K562 (cell line): ENCODE measurements around the gene CXCL6. TPM values are rescaled to one million over a fixed set of nuclear protein-coding genes. Genes with fewer than 3 reads are reported as not detected.

Source experiments
- DPF2 ChIP-seq: fragments of 450-650 bp; IDR thresholded peaks from 2 replicates; pipeline ENCODE4 v1.6.1; 2016
- FUS ChIP-seq: fragments of 200-400 bp; formaldehyde crosslinking; optimal IDR thresholded peaks from 2 replicates; pipeline ENCODE3; 2017; ENCODE audit warnings: low read depth, low read length
- GMEB1 ChIP-seq: fragments of 250-450 bp; sonication (Bioruptor Pico); IDR thresholded peaks from 2 replicates; pipeline ENCODE4 v1.4.0; 2020; ENCODE audit warnings: mild to moderate bottlenecking
- HDAC1 ChIP-seq, 2 experiments: fragments of 450-650 bp; IDR thresholded peaks; 2 replicates each; pipeline ENCODE4 v1.6.1; 2016 to 2017; ENCODE audit warnings: inconsistent platforms in 1 of 2, mild to moderate bottlenecking in 1 of 2, moderate library complexity in 1 of 2
- HNRNPH1 ChIP-seq: fragments of 200-400 bp; formaldehyde crosslinking; optimal IDR thresholded peaks from 2 replicates; pipeline ENCODE3; 2017; ENCODE audit warnings: low read depth, mild to moderate bottlenecking, low read length, moderate library complexity
- JUND ChIP-seq, 2 experiments: IDR thresholded peaks; 2 replicates in 1 of 2; 3 replicates in 1 of 2; pipeline ENCODE4 v1.6.1; 2011; ENCODE audit warnings: borderline replicate concordance in 2 of 2, low read depth in 2 of 2, low read length in 2 of 2, improper control_type of control experiment in 1 of 2, missing biosample characterization in 1 of 2, missing genetic modification characterization in 1 of 2, missing genetic modification reagents in 1 of 2
- KHSRP ChIP-seq: fragments of 450-650 bp; IDR thresholded peaks from 2 replicates; pipeline ENCODE4 v1.6.1; 2017
- KLF1 ChIP-seq: fragments of 450-650 bp; IDR thresholded peaks from 2 replicates; pipeline ENCODE4 v1.6.1; 2016; ENCODE audit warnings: missing genetic modification characterization, missing compliant biosample characterization
- MTA3 ChIP-seq: fragments of 450-650 bp; formaldehyde crosslinking; IDR thresholded peaks from 2 replicates; pipeline ENCODE4 v1.6.1; 2017; ENCODE audit warnings: mild to moderate bottlenecking, borderline replicate concordance
- NFIX ChIP-seq: fragments of 250-450 bp; sonication (Bioruptor Pico); IDR thresholded peaks from 2 replicates; pipeline ENCODE4 v1.4.0; 2020; ENCODE audit warnings: low read depth, mild to moderate bottlenecking, moderate library complexity
- NR4A1 ChIP-seq, 2 experiments: fragments of 250-450 bp in 1 of 2; fragments of 450-650 bp in 1 of 2; sonication (Bioruptor Pico) in 1 of 2; IDR thresholded peaks; 2 replicates each; pipeline versions ENCODE4 v1.4.0 to v1.6.1; 2016 to 2020; ENCODE audit warnings: mild to moderate bottlenecking in 2 of 2, missing compliant biosample characterization in 1 of 2, missing genetic modification characterization in 1 of 2, moderate library complexity in 1 of 2
- POU5F1 ChIP-seq: fragments of 150-350 bp; IDR thresholded peaks from 2 replicates; pipeline ENCODE4 v1.6.1; 2014; ENCODE audit warnings: borderline replicate concordance, low read length, low read depth, mild to moderate bottlenecking; ENCODE audit not compliant: partially characterized antibody
- SFPQ ChIP-seq: fragments of 200-400 bp; formaldehyde crosslinking; IDR thresholded peaks from 2 replicates; pipeline ENCODE4 v1.6.1; 2017; ENCODE audit warnings: mild to moderate bottlenecking, low read depth, low read length, moderate library complexity
- SP2 ChIP-seq: IDR thresholded peaks from 2 replicates; pipeline ENCODE4 v1.6.1; 2011; ENCODE audit warnings: mild to moderate bottlenecking, low read depth, low read length, moderate library complexity; ENCODE audit not compliant: poor library complexity, severe bottlenecking; ENCODE audit errors: extremely low read depth
- ZNF121 ChIP-seq: sonication (generic); formaldehyde crosslinking; conservative IDR thresholded peaks from 2 replicates; pipeline ENCODE4 v1.8.0; 2022; ENCODE audit warnings: missing genetic modification reagents
- ZNF174 ChIP-seq: fragments of 250-450 bp; sonication (Bioruptor Pico); IDR thresholded peaks from 2 replicates; pipeline ENCODE4 v1.4.0; 2020; ENCODE audit warnings: mild to moderate bottlenecking
- ZNF263 ChIP-seq: sonication (generic); formaldehyde crosslinking; IDR thresholded peaks from 2 replicates; pipeline ENCODE4 v1.8.0; 2022; ENCODE audit warnings: mild to moderate bottlenecking, missing genetic modification reagents, borderline replicate concordance
- ZNF695 ChIP-seq: fragments of 450-650 bp; formaldehyde crosslinking; IDR thresholded peaks from 2 replicates; pipeline ENCODE4 v1.4.0; 2020; ENCODE audit warnings: mild to moderate bottlenecking, moderate library complexity
- ZNF699 ChIP-seq: fragments of 250-450 bp; sonication (Bioruptor Pico); IDR thresholded peaks from 2 replicates; pipeline ENCODE4 v1.8.0; 2021; ENCODE audit warnings: mild to moderate bottlenecking, moderate library complexity; ENCODE audit not compliant: insufficient replicate concordance
- ZNF740 ChIP-seq, 3 experiments: fragments of 200-800 bp in 1 of 3; sonication (Bioruptor generic) in 1 of 3; sonication (generic) in 1 of 3; formaldehyde crosslinking in 1 of 3; IDR thresholded peaks; 2 replicates each; pipeline versions ENCODE4 v1.6.1 to v1.8.0; 2016 to 2022; ENCODE audit warnings: mild to moderate bottlenecking in 2 of 3, missing compliant biosample characterization in 2 of 3, missing genetic modification characterization in 2 of 3, missing genetic modification reagents in 1 of 3
- ZNF830 ChIP-seq: fragments of 250-450 bp; sonication (Bioruptor Pico); IDR thresholded peaks from 2 replicates; pipeline ENCODE4 v1.5.0; 2021; ENCODE audit warnings: mild to moderate bottlenecking
- polyA plus RNA-seq, 8 experiments: library from polyadenylated mRNA; depleted of rRNA in 4 of 8; stranded (reverse) in 5 of 8; unstranded in 3 of 8; fragments of >200 nt; fragmentation: Nextera tagmentation in 2 of 8; fragmentation: Illumina TruSeq in 1 of 8; extraction: Ambion mirVana in 2 of 8; extraction: Trizol in 1 of 8; gene quantifications; 2 replicates each; pipeline versions ENCODE4 v1.2.1 to v1.2.3, GENCODE V29; 2011 to 2014; ENCODE audit warnings: inconsistent platforms in 1 of 8, missing spikeins in 1 of 8
- total RNA-seq, 7 experiments: library from RNA; depleted of rRNA in 6 of 7; stranded (reverse); fragments of >200 nt in 6 of 7; fragmentation: Illumina TruSeq in 2 of 7; extraction: Trizol in 2 of 7; gene quantifications; 2 replicates each; pipeline versions ENCODE4 v1.2.1 to v1.2.3, GENCODE V29; 2011 to 2021; ENCODE audit warnings: low replicate concordance in 1 of 7
- TF ChIP-seq, protein P1 (sequence below): sonication (generic); formaldehyde crosslinking; IDR thresholded peaks from 2 replicates; pipeline ENCODE4 v1.8.0; 2023; ENCODE audit warnings: mild to moderate bottlenecking, missing genetic modification reagents

Gene CXCL6
- total and polyA plus RNA-seq, 9 of the 15 experiments (the other 6 are each of a cell fraction or from before 2014, with no cell fraction given): not detected

DNA sequence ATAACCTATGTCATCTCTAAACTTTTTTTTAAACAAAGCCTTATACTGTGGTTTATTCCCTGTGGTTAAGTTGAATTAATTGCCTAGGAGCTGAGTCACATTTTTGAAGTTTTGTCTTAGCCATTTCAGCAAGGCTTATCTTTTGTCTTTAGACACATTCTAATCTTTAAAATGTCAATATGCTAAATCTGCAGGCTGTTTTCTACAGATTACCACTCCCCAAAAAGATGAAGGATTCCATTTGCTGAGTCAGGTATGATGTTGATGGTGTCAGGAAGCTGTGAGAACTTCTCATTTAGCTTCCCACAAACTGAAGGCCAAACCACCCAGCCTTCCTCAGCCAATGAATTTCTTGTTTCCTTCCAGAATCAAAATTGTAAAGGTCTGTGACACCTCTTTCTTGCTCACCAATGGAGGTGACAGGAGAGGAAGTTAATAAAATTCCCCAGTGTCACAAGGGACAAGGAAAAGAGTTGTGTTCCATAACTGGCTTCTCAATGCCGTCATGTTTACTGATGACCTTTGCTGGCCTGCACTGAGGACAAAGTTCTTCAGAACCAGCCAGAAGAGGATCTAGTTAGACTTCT is 3.7 kb upstream of the CXCL6 start (continued):
- TF ChIP-seq SP2 (no peak), ZNF121 (CRISPR knock-in tag) (no peak), NFIX (CRISPR knock-in tag) (no peak), ZNF830 (CRISPR knock-in tag) (no peak), JUND (IDR thresholded peaks at IDR 0.05; ENCODE audit: borderline replicate concordance, low read depth, low read length) (peak; percentile 87), JUND (tag; IDR thresholded peaks at IDR 0.05; ENCODE audit: borderline replicate concordance, low read depth, low read length) (peak; percentile 79; the same call in 2 of the 3 replicates), NR4A1 (CRISPR knock-in tag; IDR thresholded peaks at IDR 0.05) (no peak), NR4A1 (tag; IDR thresholded peaks at IDR 0.05) (no peak), GMEB1 (CRISPR knock-in tag) (no peak), KHSRP (peak; percentile 33; the same call in 1 of the 2 replicates), KLF1 (tag) (no peak), HDAC1 (IDR thresholded peaks at IDR 0.05) (peak; percentile 29 to 86; a peak in 3 of 4 replicates), DPF2 (peak; percentile 97), POU5F1 (no peak), ZNF699 (CRISPR knock-in tag) (no peak), FUS (no peak), SFPQ (no peak), ZNF695 (CRISPR knock-in tag) (no peak), ZNF740 (CRISPR knock-in tag; IDR thresholded peaks at IDR 0.05) (no peak), ZNF740 (tag; IDR thresholded peaks at IDR 0.05) (no peak), ZNF174 (CRISPR knock-in tag) (no peak), MTA3 (peak; percentile 40; the same call in 1 of the 2 replicates), ZNF263 (CRISPR knock-in tag) (no peak), HNRNPH1 (no peak)
- TF ChIP-seq, protein P1, sequence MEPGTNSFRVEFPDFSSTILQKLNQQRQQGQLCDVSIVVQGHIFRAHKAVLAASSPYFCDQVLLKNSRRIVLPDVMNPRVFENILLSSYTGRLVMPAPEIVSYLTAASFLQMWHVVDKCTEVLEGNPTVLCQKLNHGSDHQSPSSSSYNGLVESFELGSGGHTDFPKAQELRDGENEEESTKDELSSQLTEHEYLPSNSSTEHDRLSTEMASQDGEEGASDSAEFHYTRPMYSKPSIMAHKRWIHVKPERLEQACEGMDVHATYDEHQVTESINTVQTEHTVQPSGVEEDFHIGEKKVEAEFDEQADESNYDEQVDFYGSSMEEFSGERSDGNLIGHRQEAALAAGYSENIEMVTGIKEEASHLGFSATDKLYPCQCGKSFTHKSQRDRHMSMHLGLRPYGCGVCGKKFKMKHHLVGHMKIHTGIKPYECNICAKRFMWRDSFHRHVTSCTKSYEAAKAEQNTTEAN (CRISPR knock-in tag): no peak
